A673 (cell line): ENCODE results near the gene NPSR1.

Source experiments
- EZH2 ChIP-seq: fragments of 200-600 bp; sonication (generic); IDR thresholded peaks from 2 replicates; pipeline ENCODE4 v1.6.1; 2017; ENCODE audit warnings: borderline replicate concordance, low read depth, mild to moderate bottlenecking, mixed read lengths, antibody characterized with exemption, low read length; ENCODE audit not compliant: poor library complexity, severe bottlenecking
- TF ChIP-seq, protein P1 (sequence below): fragments of 300-800, 200-600 bp; sonication (generic); conservative IDR thresholded peaks from 2 replicates; pipeline ENCODE4 v1.5.1; 2017; ENCODE audit warnings: low read depth, mild to moderate bottlenecking, antibody characterized with exemption, low read length, moderate library complexity, mixed read lengths

DNA sequence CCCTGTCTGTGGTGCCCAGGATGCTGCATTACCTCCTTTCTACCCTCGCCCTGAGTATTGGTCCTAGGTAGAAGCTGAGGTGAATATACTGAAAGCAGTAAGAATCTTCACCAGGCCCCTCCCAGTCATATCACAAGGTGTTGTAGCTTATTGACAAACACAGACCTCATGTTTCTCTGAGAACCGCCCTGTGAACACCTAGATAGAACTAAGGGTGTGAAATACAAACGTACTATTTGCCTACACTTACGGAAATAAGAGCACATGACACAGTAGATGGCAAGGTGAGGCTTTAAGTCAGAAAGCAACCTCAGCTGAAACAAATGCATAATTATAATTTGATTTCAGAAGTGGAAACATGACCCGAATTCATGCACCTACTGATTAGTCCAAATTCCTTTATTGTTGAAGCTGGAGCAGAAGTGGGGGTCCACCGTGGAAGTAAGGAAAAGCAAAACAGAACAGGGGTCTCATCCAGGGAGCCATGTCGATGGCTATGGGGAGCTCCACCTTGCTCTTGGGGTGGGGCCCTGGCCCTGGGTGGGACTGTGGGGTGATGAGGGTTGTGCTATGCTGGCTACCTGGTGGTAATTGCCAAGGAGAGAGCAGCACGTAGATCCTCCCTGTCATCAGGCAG is at the start of gene NPSR1:
- TF ChIP-seq, protein P1, sequence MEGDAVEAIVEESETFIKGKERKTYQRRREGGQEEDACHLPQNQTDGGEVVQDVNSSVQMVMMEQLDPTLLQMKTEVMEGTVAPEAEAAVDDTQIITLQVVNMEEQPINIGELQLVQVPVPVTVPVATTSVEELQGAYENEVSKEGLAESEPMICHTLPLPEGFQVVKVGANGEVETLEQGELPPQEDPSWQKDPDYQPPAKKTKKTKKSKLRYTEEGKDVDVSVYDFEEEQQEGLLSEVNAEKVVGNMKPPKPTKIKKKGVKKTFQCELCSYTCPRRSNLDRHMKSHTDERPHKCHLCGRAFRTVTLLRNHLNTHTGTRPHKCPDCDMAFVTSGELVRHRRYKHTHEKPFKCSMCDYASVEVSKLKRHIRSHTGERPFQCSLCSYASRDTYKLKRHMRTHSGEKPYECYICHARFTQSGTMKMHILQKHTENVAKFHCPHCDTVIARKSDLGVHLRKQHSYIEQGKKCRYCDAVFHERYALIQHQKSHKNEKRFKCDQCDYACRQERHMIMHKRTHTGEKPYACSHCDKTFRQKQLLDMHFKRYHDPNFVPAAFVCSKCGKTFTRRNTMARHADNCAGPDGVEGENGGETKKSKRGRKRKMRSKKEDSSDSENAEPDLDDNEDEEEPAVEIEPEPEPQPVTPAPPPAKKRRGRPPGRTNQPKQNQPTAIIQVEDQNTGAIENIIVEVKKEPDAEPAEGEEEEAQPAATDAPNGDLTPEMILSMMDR: no peak
- TF ChIP-seq EZH2: no peak
